ENCODE data around the gene IPMK. TPM values are rescaled to one million over a fixed set of nuclear protein-coding genes. Genes with fewer than 3 reads are reported as not detected.

Gene IPMK
- total and polyA plus RNA-seq, 2 donors (not counting 1 experiment from before 2014, with no cell fraction given), result 3.6 to 6.3 TPM

DNA sequence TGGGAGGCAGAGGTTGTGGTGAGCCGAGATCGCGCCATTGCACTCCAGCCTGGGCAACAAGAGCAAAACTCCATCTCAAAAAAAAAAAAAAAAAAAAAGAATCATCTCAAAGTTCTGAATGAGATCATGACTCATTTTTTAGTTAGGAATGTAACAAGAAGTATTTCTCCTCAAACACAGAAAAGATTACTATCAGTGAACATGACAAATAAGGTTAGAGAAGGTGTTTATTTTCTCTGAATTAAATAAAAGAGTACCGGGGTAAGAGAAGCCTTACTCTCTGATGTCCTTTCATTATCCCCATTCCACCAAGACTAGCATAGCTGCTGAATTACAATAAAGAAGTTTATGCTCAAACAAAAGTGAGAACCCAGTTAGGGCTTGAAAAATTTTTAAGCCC, 50.1 kb downstream of the IPMK start:
- DNase-seq (ENCODE audit: low read depth in 2 of 2), result peak in 1 of 2 donors; percentile 73
- Histone ChIP-seq H4K20me1 (ENCODE audit: control insufficient read depth, extremely low read depth, insufficient read depth, low read length) (no peaks in the 10 kb centered on the region), H3K27me3 (ENCODE audit: control insufficient read depth, insufficient read depth, low read length) (no peaks in the 10 kb centered on the region), H2AFZ (ENCODE audit: low read length) (no peak overlapping the region), H3K9ac (ENCODE audit: insufficient read depth, low read length) (no peak overlapping the region), H3K4me3 (replicated peaks in 1 of 4; ENCODE audit: control extremely low read depth in 1 of 4, insufficient read depth in 1 of 4, low read depth in 3 of 4, low read length in 4 of 4) (no peak overlapping the region), H3K27ac (ENCODE audit: insufficient read depth, low read length) (no peak overlapping the region), H3K4me2 (ENCODE audit: extremely low read depth, insufficient read depth, low read length) (no peak overlapping the region), H3K79me2 (ENCODE audit: control insufficient read depth, insufficient read depth, low read length) (no peaks in the 10 kb centered on the region), H3K4me1 (ENCODE audit: control insufficient read depth, extremely low read depth, insufficient read depth, low read length) (no peaks in the 10 kb centered on the region), H3K9me3 (ENCODE audit: control insufficient read depth, insufficient read depth, low read depth, low read length) (no peaks in the 10 kb centered on the region), H3K36me3 (ENCODE audit: control insufficient read depth, insufficient read depth, low read length) (no peaks in the 10 kb centered on the region)
- TF ChIP-seq, protein P1, sequence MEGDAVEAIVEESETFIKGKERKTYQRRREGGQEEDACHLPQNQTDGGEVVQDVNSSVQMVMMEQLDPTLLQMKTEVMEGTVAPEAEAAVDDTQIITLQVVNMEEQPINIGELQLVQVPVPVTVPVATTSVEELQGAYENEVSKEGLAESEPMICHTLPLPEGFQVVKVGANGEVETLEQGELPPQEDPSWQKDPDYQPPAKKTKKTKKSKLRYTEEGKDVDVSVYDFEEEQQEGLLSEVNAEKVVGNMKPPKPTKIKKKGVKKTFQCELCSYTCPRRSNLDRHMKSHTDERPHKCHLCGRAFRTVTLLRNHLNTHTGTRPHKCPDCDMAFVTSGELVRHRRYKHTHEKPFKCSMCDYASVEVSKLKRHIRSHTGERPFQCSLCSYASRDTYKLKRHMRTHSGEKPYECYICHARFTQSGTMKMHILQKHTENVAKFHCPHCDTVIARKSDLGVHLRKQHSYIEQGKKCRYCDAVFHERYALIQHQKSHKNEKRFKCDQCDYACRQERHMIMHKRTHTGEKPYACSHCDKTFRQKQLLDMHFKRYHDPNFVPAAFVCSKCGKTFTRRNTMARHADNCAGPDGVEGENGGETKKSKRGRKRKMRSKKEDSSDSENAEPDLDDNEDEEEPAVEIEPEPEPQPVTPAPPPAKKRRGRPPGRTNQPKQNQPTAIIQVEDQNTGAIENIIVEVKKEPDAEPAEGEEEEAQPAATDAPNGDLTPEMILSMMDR (conservative IDR thresholded peaks at IDR 0.05 in 1 of 2, IDR thresholded peaks at IDR 0.05 in 1 of 2; ENCODE audit: low read depth in 1 of 2, low read length in 2 of 2), result no peak
- no peak for TF ChIP-seq EZH2 (IDR thresholded peaks at IDR 0.05; ENCODE audit: low read length, missing control alignments)

DNA sequence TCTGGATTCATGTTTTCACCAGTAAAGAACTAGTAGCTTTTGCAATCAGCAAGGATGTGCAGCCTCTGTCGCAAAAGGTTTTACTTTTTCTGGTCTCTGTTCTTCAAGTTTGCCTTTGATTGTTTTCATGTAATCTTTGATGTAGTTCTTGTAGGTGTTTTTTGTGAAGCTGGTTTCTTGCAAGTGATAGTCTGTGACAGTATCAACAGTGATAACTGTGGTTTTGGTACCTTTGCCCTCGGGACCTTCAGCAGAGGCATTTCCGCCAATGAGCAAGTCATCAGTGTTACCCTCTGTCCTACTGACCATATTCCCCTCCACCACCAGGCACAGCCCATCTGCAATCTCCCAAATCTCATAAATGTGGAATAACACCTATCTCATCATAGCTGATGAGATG, 55.1 kb downstream of the IPMK start:
- Histone ChIP-seq H3K27me3 (ENCODE audit: control insufficient read depth, insufficient read depth, low read length) (no peaks in the 10 kb centered on the region), H3K9ac (ENCODE audit: insufficient read depth, low read length) (no peak overlapping the region), H3K36me3 (ENCODE audit: control insufficient read depth, insufficient read depth, low read length) (no peaks in the 10 kb centered on the region), H2AFZ (ENCODE audit: low read length) (no peak overlapping the region), H3K4me1 (ENCODE audit: control insufficient read depth, extremely low read depth, insufficient read depth, low read length) (no peaks in the 10 kb centered on the region), H4K20me1 (ENCODE audit: control insufficient read depth, extremely low read depth, insufficient read depth, low read length) (no peaks in the 10 kb centered on the region), H3K27ac (ENCODE audit: insufficient read depth, low read length) (no peak overlapping the region), H3K4me2 (ENCODE audit: extremely low read depth, insufficient read depth, low read length) (no peak overlapping the region), H3K79me2 (ENCODE audit: control insufficient read depth, insufficient read depth, low read length) (no peaks in the 10 kb centered on the region), H3K9me3 (ENCODE audit: control insufficient read depth, insufficient read depth, low read depth, low read length) (no peaks in the 10 kb centered on the region), H3K4me3 (replicated peaks in 1 of 4; ENCODE audit: control extremely low read depth in 1 of 4, insufficient read depth in 1 of 4, low read depth in 3 of 4, low read length in 4 of 4) (no peak overlapping the region)
- no peak for TF ChIP-seq EZH2 (IDR thresholded peaks at IDR 0.05; ENCODE audit: low read length, missing control alignments)
- TF ChIP-seq, protein P1 (conservative IDR thresholded peaks at IDR 0.05 in 1 of 2, IDR thresholded peaks at IDR 0.05 in 1 of 2; ENCODE audit: low read depth in 1 of 2, low read length in 2 of 2), result no peak
- no peak for DNase-seq (ENCODE audit: low read depth in 2 of 2)

DNA sequence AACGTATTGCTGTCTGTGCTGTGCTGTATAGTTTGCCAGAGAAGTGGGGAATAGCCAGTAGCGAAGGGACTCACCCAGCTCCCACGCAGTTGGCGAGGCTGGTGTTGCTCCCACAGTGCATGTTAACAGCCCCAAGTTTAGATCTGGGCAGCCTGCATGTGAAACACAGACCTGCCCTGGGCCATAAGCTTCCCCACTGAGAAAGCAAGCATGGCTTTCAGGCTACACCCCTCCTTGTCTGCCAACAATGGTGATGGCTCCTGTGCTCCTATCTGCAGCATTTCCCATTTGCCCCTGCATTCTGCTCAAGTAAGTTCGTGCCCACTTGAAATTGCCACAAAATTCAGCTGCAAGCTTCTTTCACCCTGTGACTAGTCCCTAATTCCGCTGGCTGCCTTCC, 57.5 kb downstream of the IPMK start:
- Histone ChIP-seq H2AFZ (ENCODE audit: low read length) (no peak overlapping the region), H3K79me2 (ENCODE audit: control insufficient read depth, insufficient read depth, low read length) (no peaks in the 10 kb centered on the region), H3K4me3 (replicated peaks in 1 of 4; ENCODE audit: control extremely low read depth in 1 of 4, insufficient read depth in 1 of 4, low read depth in 3 of 4, low read length in 4 of 4) (no peak overlapping the region), H3K9ac (ENCODE audit: insufficient read depth, low read length) (no peak overlapping the region), H3K9me3 (ENCODE audit: control insufficient read depth, insufficient read depth, low read depth, low read length) (no peaks in the 10 kb centered on the region), H3K27me3 (ENCODE audit: control insufficient read depth, insufficient read depth, low read length) (no peaks in the 10 kb centered on the region), H3K4me1 (ENCODE audit: control insufficient read depth, extremely low read depth, insufficient read depth, low read length) (no peaks in the 10 kb centered on the region), H3K36me3 (ENCODE audit: control insufficient read depth, insufficient read depth, low read length) (no peaks in the 10 kb centered on the region), H3K27ac (ENCODE audit: insufficient read depth, low read length) (no peak overlapping the region), H3K4me2 (ENCODE audit: extremely low read depth, insufficient read depth, low read length) (no peak overlapping the region), H4K20me1 (ENCODE audit: control insufficient read depth, extremely low read depth, insufficient read depth, low read length) (no peaks in the 10 kb centered on the region)
- DNase-seq (ENCODE audit: low read depth in 2 of 2), result no peak
- no peak for TF ChIP-seq EZH2 (IDR thresholded peaks at IDR 0.05; ENCODE audit: low read length, missing control alignments)
- TF ChIP-seq, protein P1 (conservative IDR thresholded peaks at IDR 0.05 in 1 of 2, IDR thresholded peaks at IDR 0.05 in 1 of 2; ENCODE audit: low read depth in 1 of 2, low read length in 2 of 2), result no peak
